ENCODE measurements around the gene UBE4B.
"Not testable (repeated sequence)": the region's sequence is repeated elsewhere in the genome, so short reads cannot be mapped to it uniquely, and the experiment has no call there.

Gene UBE4B

DNA sequence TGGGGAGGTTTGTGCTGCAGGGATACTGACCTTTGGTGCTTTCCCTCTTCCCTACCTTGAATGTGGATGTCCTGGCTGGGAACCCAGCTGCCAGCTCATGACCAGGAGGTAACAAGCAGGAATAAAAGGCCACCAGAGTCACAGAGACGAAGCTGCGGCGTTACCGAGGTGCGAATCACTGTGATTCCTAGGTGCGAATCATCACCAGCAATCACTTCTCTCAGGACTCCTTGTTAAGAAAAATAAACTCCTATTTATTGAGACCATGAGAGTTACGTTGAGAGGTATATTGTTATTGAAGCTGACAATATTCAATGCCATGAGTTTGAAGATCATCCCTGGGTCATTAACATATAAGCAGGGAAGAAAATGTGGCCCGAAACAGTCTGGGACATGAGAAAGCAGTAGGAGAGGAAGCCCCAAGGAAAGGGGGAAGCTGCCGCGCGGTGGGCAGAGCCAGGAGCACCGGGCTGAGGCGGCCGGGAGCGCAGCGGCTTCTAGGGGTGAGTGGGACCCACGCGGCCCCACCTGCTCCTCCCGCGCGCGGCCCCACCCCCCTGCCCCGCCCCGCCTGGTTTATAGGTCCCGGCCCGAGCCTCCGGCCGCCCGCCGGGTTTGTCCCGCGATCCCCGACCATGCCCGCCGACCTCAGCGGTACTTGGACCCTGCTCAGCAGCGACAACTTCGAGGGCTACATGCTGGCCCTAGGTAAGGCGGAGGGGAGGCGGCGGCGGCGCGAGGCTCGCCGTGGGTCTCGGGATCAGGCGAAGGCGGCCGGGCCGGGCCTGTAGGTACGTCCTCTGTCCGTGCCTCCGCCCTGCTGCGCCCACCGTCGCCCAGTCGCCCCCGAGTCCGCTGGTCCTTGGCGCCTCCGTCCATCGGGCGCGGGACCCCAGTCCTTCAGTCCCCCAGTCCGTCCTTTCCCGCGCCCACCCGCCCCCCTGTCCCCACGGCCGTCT is 35.9 kb upstream of the UBE4B start, which contains the start of gene RBP7:
Gene RBP7, plus strand, starts transcription at position 605 of the 959 bp plus-strand sequence. Its CDS starts 31 bp downstream, at position 636.
- DNase-seq (ENCODE audit: extremely low read depth, low read depth): no peak
- TF ChIP-seq CTCF (IDR thresholded peaks at IDR 0.05; ENCODE audit: low read depth, low read length): no peak

GRCh38 chr1:10001016-10001665 is 31.6 kb upstream of the UBE4B start:
- DNase-seq (ENCODE audit: extremely low read depth, low read depth): no peak
- TF ChIP-seq CTCF (IDR thresholded peaks at IDR 0.05; ENCODE audit: low read depth, low read length): no peak

DNA sequence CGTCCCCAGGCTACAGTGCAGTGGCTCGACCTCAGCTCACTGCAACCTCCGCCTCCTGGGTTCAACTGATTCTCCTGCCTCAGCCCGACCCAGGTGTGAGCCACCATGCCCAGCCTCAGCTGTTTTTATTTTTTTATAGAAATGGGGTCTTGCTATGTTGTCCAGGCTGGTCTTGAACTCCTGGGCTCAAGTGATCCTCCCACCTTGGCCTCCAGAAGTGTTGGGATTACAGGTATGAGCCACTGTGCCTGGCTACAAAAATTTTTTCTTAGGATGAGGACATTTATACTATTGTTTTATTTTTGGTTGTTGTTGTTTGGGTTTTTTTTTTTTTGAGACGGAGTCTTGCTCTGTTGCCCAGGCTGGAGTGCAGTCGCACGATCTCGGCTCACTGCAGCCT is 27.5 kb upstream of the UBE4B start:
- DNase-seq (ENCODE audit: extremely low read depth, low read depth): not testable (repeated sequence)

DNA sequence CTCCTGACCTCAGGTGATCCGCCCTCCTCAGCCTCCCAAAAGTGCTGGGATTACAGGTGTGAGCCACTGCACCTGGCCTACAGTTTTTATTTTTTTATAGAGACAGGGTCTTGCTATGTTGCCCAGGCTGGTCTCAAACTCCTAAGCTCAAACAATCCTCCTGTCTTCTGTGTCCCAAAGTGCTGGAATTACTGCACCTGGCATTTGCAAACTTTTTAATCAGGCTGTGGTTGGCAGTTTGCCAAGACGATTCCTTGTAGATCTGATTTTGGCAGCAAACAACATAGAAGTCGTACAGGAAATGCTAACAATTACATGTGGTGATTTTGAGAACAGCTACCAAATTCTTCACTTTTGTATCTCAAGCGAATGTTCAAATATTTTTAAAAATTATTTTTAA is 25.6 kb upstream of the UBE4B start:
- no peak for DNase-seq (ENCODE audit: extremely low read depth, low read depth)
- no peak for TF ChIP-seq CTCF (IDR thresholded peaks at IDR 0.05; ENCODE audit: low read depth, low read length)

DNA sequence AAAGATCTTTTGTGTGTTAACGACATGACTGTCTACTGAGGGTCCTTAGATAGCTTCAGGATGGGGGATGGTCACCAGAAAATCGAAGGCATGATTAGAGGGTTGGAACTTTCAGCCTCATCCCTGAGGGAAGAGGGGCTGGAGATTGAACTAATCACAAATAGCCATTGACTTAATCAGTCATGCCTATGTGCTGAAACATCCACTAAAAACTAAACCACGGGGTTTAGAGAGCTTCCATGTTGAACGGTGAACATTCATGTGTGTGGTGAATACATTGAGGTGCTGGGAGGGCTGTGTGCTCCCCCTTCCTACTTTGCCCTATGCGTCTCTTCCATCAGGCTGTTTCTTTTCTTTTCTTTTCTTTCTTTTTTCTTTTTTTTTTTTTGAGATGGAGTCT is 18.7 kb upstream of the UBE4B start:
- TF ChIP-seq CTCF (IDR thresholded peaks at IDR 0.05; ENCODE audit: low read depth, low read length): no peak
- no peak for DNase-seq (ENCODE audit: extremely low read depth, low read depth)

- TF ChIP-seq CTCF (IDR thresholded peaks at IDR 0.05; ENCODE audit: low read depth, low read length): no peak
- DNase-seq (ENCODE audit: extremely low read depth, low read depth): no peak
Observed at GRCh38 chr1:10019561-10019960, 13.2 kb upstream of the UBE4B start.

DNA sequence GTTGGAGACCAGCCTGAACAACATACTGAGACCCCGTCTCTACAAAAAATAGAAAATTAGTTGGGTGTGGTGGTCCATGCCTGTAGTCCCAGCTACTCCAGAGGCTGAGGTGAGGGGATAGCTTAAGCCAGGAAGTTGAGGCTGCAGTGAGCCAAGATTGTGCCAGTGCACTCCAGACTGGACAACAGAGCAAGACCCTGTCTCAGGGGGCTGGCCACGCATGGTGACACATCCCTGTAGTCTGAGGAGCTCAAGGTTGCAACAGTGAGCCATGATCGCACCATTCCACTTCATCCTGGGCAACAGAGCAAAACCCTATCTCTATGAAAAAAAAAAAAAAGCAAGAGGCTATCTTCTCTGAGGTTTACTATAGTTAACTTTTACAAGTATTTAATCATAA is 12.7 kb upstream of the UBE4B start:
- TF ChIP-seq CTCF (IDR thresholded peaks at IDR 0.05; ENCODE audit: low read depth, low read length): no peak
- DNase-seq (ENCODE audit: extremely low read depth, low read depth): no peak

DNA sequence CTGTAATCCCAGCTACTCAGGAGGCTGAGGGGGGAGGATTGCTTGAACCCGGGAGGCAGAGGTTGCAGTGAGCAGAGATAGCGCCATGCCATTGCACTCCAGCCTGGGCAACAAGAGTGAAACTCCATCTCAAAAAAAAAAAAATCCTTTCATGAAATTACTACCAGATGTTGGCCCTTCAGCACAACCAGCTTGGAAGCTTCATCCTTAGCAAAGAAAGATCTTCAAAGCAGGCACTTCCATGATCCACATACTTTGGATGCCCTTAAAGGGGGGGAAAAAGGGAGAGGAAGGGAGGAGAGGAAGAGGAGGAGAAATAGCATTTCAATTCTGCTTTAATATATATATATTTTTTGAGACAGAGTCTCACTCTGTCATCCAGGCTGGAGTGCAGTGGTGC is 12.1 kb upstream of the UBE4B start:
- not testable (repeated sequence) for DNase-seq (ENCODE audit: extremely low read depth, low read depth)

DNA sequence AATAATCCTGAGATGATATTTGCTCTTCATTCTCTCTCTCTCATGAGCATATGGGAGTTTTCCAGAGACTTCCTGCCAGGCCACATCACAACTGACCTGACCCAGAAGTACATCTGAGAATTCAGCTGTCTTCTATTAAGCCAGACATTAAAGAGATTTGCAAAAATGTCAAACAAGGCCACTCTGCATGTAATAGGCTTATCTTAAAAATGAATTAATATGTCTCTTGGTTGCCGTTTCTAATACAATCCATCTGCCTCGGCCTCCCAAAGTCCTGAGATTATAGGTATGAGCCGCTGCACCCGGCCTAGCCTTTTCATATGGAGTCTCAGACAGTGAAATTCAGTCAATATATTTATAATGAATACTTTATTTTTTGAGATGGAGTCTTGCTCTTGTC is 10.8 kb upstream of the UBE4B start:
- not testable (repeated sequence) for DNase-seq (ENCODE audit: extremely low read depth, low read depth)
